ENCODE measurements around the gene DNAJC6.

Gene DNAJC6

GRCh38 chr1:65363484-65363883 lies 54.1 kb downstream of the DNAJC6 start:
- Histone ChIP-seq H3K27me3 (ENCODE audit: insufficient read depth, low read depth) (no peaks in the 10 kb centered on the region), H3K79me2 (ENCODE audit: insufficient read depth, low read depth) (no peaks in the 10 kb centered on the region), H2AFZ (ENCODE audit: low read depth) (no peak overlapping the region), H3K36me3 (ENCODE audit: insufficient read depth) (no peaks in the 10 kb centered on the region), H3K27ac (no peak overlapping the region), H3K4me2 (no peak overlapping the region), H4K20me1 (ENCODE audit: insufficient read depth) (no peaks in the 10 kb centered on the region), H3K9ac (no peak overlapping the region), H3K4me1 (ENCODE audit: low read depth, poor library complexity, severe bottlenecking) (peaks cover 15% of the 10 kb centered on the region), H3K4me3 (IDR thresholded peaks at IDR 0.05; ENCODE audit: insufficient read depth, low read depth, low read length) (no peak overlapping the region)
- no peak for TF ChIP-seq CTCF (conservative IDR thresholded peaks at IDR 0.05; ENCODE audit: low read depth, low read length)

- H3K4me1 ChIP-seq (ENCODE audit: low read depth, poor library complexity, severe bottlenecking), result peaks cover 9% of the 10 kb centered on the region
- no peak overlapping the region for H2AFZ ChIP-seq (ENCODE audit: low read depth)
These were observed 59.1 kb downstream of the DNAJC6 start for GRCh38 chr1:65368403-65368802.

GRCh38 chr1:65371544-65371943 lies 62.2 kb downstream of the DNAJC6 start:
- peaks cover 9% of the 10 kb centered on the region for H3K4me1 ChIP-seq (ENCODE audit: low read depth, poor library complexity, severe bottlenecking)
- H2AFZ ChIP-seq (ENCODE audit: low read depth), result no peak overlapping the region
- H3K36me3 ChIP-seq (ENCODE audit: insufficient read depth), result no peaks in the 10 kb centered on the region
- no peaks in the 10 kb centered on the region for H4K20me1 ChIP-seq (ENCODE audit: insufficient read depth)
- TF ChIP-seq CTCF (conservative IDR thresholded peaks at IDR 0.05; ENCODE audit: low read depth, low read length), result no peak
- no peaks in the 10 kb centered on the region for H3K27me3 ChIP-seq (ENCODE audit: insufficient read depth, low read depth)
- H3K27ac ChIP-seq, result no peak overlapping the region
- H3K4me3 ChIP-seq (IDR thresholded peaks at IDR 0.05; ENCODE audit: insufficient read depth, low read depth, low read length), result no peak overlapping the region
- no peaks in the 10 kb centered on the region for H3K79me2 ChIP-seq (ENCODE audit: insufficient read depth, low read depth)
- no peak overlapping the region for H3K9ac ChIP-seq
- H3K4me2 ChIP-seq, result no peak overlapping the region

More at GRCh38 chr1:65368403-65368802, 59.1 kb downstream of the DNAJC6 start:
- TF ChIP-seq CTCF (conservative IDR thresholded peaks at IDR 0.05; ENCODE audit: low read depth, low read length), result no peak
- H4K20me1 ChIP-seq (ENCODE audit: insufficient read depth), result no peaks in the 10 kb centered on the region
- H3K79me2 ChIP-seq (ENCODE audit: insufficient read depth, low read depth), result no peaks in the 10 kb centered on the region
- no peak overlapping the region for H3K4me3 ChIP-seq (IDR thresholded peaks at IDR 0.05; ENCODE audit: insufficient read depth, low read depth, low read length)
- H3K4me2 ChIP-seq, result no peak overlapping the region
- no peaks in the 10 kb centered on the region for H3K27me3 ChIP-seq (ENCODE audit: insufficient read depth, low read depth)
- H3K27ac ChIP-seq, result no peak overlapping the region
- no peaks in the 10 kb centered on the region for H3K36me3 ChIP-seq (ENCODE audit: insufficient read depth)
- no peak overlapping the region for H3K9ac ChIP-seq

- TF ChIP-seq CTCF (conservative IDR thresholded peaks at IDR 0.05; ENCODE audit: low read depth, low read length), result no peak
- Histone ChIP-seq H4K20me1 (ENCODE audit: insufficient read depth) (no peaks in the 10 kb centered on the region), H3K36me3 (ENCODE audit: insufficient read depth) (no peaks in the 10 kb centered on the region), H3K27me3 (ENCODE audit: insufficient read depth, low read depth) (no peaks in the 10 kb centered on the region), H3K4me2 (no peak overlapping the region), H3K4me1 (ENCODE audit: low read depth, poor library complexity, severe bottlenecking) (peaks cover 9% of the 10 kb centered on the region), H2AFZ (ENCODE audit: low read depth) (no peak overlapping the region), H3K4me3 (IDR thresholded peaks at IDR 0.05; ENCODE audit: insufficient read depth, low read depth, low read length) (no peak overlapping the region), H3K27ac (no peak overlapping the region), H3K79me2 (ENCODE audit: insufficient read depth, low read depth) (no peaks in the 10 kb centered on the region), H3K9ac (no peak overlapping the region)
These were observed 63.2 kb downstream of the DNAJC6 start for GRCh38 chr1:65372557-65372956.

Data from KMS-11 (cell line).